Measurements from ENCODE around the gene TFF2.

- TF ChIP-seq RAD21 (IDR thresholded peaks at IDR 0.05; ENCODE audit: low read length): no peak
- TF ChIP-seq CTCF (conservative IDR thresholded peaks at IDR 0.05; ENCODE audit: low read depth, low read length): no peak
- no peak for TF ChIP-seq POLR2A (IDR thresholded peaks at IDR 0.05; ENCODE audit: low read depth, low read length)
- no peak for TF ChIP-seq CHD1 (IDR thresholded peaks at IDR 0.05; ENCODE audit: low read depth, low read length)
- no peak for TF ChIP-seq USF2 (IDR thresholded peaks at IDR 0.05; ENCODE audit: low read depth, low read length)
- no peak for TF ChIP-seq MAZ (IDR thresholded peaks at IDR 0.05; ENCODE audit: borderline replicate concordance, low read depth, low read length)
- no peak for TF ChIP-seq MXI1 (IDR thresholded peaks at IDR 0.05; ENCODE audit: borderline replicate concordance, low read depth, low read length)
- no peak for TF ChIP-seq RCOR1 (IDR thresholded peaks at IDR 0.05; ENCODE audit: insufficient replicate concordance, low read length)
- no peak for TF ChIP-seq MAFK (IDR thresholded peaks at IDR 0.05; ENCODE audit: low read depth, low read length)
- TF ChIP-seq SMC3 (IDR thresholded peaks at IDR 0.05; ENCODE audit: low read depth, low read length): no peak
- no peak for TF ChIP-seq CEBPB (IDR thresholded peaks at IDR 0.05; ENCODE audit: low read depth, low read length)
- no peak for TF ChIP-seq BHLHE40 (IDR thresholded peaks at IDR 0.05; ENCODE audit: low read depth, low read length)
Measured at GRCh38 chr21:42346441-42346840, 4.4 kb downstream of the TFF2 start.
